ENCODE measurements around the gene NKX2-4.
"Not testable (repeated sequence)": the region's sequence is repeated elsewhere in the genome, so short reads cannot be mapped to it uniquely, and the experiment has no call there.

Gene NKX2-4

GRCh38 chr20:21397341-21398108 lies at the start of gene NKX2-4:
Gene NKX2-4 (minus strand): TSS chr20:21397526. CDS start chr20:21397399, 127 bp downstream.
- DNase-seq (ENCODE audit: low read depth): no peak

- no peak for DNase-seq (ENCODE audit: low read depth)
These were observed 40.5 kb upstream of the NKX2-4 start for GRCh38 chr20:21437816-21438215.

GRCh38 chr20:21437248-21437647 lies 39.9 kb upstream of the NKX2-4 start:
- no peak for DNase-seq (ENCODE audit: low read depth)

- no peak for DNase-seq (ENCODE audit: low read depth)
These were observed 38.9 kb upstream of the NKX2-4 start for GRCh38 chr20:21436205-21436604.

- DNase-seq (ENCODE audit: low read depth): no peak
These were observed 38.2 kb upstream of the NKX2-4 start for GRCh38 chr20:21435576-21435975.

GRCh38 chr20:21433329-21433890 lies 36.1 kb upstream of the NKX2-4 start:
- no peak for DNase-seq (ENCODE audit: low read depth)

- no peak for DNase-seq (ENCODE audit: low read depth)
These were observed 35.6 kb upstream of the NKX2-4 start for GRCh38 chr20:21432911-21433310.

- DNase-seq (ENCODE audit: low read depth): no peak
These were observed 32.7 kb upstream of the NKX2-4 start for GRCh38 chr20:21430020-21430419.

- DNase-seq (ENCODE audit: low read depth): no peak
These were observed 27.5 kb upstream of the NKX2-4 start for GRCh38 chr20:21424846-21425245.

- DNase-seq (ENCODE audit: low read depth): not testable (repeated sequence)
These were observed 26.4 kb upstream of the NKX2-4 start for GRCh38 chr20:21423712-21424111.

GRCh38 chr20:21421601-21422236 lies 24.4 kb upstream of the NKX2-4 start:
- DNase-seq (ENCODE audit: low read depth): no peak

- not testable (repeated sequence) for DNase-seq (ENCODE audit: low read depth)
These were observed 21.8 kb upstream of the NKX2-4 start for GRCh38 chr20:21419147-21419546.

GRCh38 chr20:21413996-21414395 lies 16.7 kb upstream of the NKX2-4 start:
- DNase-seq (ENCODE audit: low read depth): not testable (repeated sequence)

GRCh38 chr20:21411725-21412124 lies 14.4 kb upstream of the NKX2-4 start:
- no peak for DNase-seq (ENCODE audit: low read depth)

- no peak for DNase-seq (ENCODE audit: low read depth)
These were observed 1.7 kb upstream of the NKX2-4 start for GRCh38 chr20:21399005-21399475.

GRCh38 chr20:21398109-21399004 lies 1.0 kb upstream of the NKX2-4 start:
- no peak for DNase-seq (ENCODE audit: low read depth)

- no peak for DNase-seq (ENCODE audit: low read depth)
These were observed 556 bp downstream of the NKX2-4 start for GRCh38 chr20:21396599-21397340.

GRCh38 chr20:21395666-21396598 lies 1.4 kb downstream of the NKX2-4 start:
- peak; percentile 33 for DNase-seq (ENCODE audit: low read depth)

GRCh38 chr20:21395051-21395665 lies 2.2 kb downstream of the NKX2-4 start:
- no peak for DNase-seq (ENCODE audit: low read depth)

GRCh38 chr20:21394551-21394950 lies 2.8 kb downstream of the NKX2-4 start:
- no peak for DNase-seq (ENCODE audit: low read depth)
